SKM-1 treated with dmso at 0.1 percent for 144 hours (cell line): ENCODE measurements around the gene GPR17.

Source experiments
- DNase-seq: peaks from one replicate; lab custom pipeline; 2025; ENCODE audit not compliant: unreplicated experiment; lab: John Stamatoyannopoulos, UW

GPR17 gene

DNA sequence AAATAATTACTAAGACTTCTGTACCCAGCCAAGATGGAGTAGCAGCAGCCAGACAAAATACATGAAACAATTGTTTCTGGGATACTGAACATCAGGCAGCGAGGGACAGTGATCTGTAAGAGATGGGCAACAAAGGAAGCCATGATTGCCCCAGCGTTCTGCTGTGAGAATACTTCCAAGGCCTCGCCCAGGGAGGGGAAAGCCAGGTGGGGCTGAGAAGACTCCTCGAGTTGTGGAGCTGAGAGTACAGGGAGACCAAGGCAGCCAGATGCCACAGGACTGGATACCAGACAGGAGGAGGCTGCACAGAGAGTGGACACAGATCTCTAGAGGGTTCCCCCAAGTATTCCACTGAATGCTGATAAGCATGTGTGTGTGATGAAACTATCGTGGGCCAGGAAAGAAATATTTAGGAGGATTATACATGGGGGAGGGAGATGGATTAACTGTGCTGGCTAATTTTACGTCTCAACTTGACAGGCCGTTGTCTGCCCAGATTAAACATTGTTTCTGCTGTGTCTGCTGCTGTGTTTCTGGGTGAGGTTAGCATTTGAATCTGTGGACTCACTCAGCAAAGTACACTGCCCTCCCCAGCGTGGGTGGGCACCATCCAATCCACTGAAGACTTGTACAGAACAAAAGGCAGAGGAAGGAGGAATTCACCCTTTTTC lies 39.6 kb downstream of the GPR17 start:
- DNase-seq = no peak

DNA sequence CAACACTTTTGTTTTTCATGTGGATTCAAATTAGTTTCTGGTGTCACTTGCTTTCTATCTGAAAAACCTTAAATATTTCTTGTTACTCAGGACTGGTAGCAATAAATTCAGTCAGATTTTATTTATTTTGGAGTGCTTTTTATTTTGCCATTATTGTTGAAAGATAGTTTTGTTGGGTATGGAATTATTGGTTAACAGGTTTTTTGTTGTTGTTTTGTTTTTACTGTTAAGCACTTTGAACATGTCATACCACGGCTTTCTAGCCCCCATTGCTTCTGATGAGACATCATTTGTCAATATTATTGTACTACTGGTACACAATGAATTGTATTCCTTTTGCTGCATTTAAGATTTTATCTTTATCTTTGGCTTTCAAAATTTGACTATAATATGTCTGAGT lies 42.5 kb downstream of the GPR17 start:
- no peak for DNase-seq

DNA sequence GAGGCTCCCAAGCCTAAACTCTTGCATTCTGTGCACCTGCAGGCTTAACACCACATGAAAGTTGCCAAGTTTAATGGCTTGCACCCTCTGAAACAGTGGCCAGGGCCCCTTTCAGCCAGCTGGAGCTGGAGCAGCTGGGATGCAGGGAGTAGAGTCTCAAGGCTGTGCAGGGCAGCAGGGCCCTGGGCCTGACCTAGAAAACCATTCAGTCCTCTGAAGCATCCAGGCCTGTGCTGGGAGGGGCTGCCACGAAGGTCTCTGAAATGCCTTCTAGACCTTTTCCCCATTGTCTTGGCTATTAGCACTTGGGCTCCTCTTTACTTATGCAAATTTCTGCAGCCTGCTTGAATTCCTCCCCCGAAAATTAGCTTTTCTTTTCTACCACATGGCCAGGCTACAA lies 44.7 kb downstream of the GPR17 start:
- DNase-seq = no peak

DNA sequence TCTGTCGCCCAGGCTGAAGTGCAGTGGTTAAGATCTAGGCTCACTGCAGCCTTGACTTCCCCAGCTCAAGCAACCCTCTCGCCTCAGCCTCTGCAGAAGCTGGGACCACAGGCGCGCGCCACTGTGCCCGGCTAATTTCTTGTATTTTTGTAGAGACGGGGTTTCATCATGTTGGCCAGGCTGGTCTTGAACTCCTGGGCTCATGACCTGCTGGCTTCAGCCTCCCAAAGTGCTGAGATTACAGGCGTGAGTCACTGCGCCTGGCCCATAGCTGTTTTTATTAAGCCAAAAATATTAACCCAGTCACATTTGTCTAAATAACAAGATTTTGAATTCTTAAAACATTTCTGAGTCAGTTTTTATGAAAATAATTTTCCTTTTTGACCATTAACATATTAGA lies 49.0 kb downstream of the GPR17 start:
- no peak for DNase-seq

DNA sequence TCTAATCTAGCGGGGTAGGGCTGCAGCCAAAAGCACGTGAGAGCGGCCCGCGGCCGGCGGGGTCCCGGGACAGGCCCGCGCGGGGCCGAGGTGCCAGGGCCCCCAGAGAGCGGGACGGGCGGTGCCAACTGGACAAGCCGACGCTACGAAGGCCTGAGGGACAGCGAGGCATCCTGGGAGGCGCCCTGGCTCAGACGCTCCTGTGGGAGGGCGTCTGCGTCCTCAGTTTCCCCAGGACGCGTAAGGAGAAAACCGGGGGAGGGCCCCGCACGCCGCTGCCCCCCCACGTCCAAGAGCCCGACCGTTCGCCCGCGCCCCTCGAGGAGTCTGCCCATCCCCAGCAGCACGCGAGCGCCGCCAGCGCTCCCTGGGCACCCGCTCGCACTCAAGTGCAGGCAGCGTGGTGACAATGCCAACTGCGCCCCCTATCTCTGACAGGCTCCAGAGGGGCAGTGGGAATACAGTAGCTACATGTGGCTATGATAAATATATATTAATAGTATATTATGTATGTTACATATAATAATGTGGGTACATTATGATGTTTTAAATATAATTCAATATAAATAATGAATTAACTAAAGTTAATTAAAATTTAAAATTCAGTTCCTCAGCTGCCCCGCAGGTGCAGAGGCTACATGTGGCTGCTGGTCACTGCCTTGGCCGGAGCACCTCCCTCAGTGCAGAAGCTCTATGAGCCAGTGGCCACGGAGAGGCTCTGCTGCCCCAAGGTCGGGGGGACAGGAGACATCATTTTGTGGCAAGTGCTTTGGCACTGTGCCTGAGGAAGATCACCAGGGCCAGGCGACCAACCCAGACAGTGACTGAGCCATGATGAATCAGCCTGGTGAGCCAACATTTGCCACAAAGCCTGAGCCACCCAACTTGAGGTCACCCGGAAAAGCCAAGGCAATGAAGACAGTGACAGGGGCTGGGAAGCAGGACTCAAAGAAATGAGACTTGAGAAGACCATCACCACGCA lies 49.8 kb downstream of the GPR17 start:
- DNase-seq = no peak

DNA sequence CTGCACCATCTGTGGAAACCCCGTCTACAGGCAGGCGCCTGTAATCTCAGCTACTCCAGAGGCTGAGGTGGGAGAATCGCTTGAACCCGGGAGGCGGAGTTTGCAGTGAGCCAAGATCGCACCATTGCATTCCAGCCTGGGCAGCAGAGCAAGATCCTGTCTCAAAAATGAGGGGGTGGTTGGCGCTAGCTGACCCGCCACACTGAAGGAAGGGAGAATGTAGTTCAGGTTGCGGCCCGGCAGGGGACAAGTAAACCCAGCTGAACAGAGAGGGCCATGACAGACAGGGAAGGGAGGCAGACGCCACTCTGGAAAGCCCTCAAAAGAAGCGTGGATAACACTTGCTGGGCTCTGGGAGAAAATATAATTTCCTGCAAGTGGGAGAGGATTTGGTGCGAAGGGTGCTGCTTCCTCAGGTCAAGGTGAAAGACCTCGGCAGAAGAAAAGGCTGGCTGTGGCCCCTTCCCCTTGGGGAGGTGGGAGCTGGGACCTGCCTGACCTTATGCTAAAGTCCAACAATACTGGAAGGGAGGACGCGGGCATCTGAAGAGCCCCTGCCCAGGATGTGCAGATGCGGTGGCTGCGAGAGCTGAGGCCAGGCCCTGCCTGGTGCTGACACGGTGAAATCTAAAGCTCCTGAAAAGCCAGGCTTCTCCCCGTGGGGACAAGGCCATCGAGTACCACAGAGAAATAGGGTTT lies 51.7 kb downstream of the GPR17 start:
- no peak for DNase-seq

DNA sequence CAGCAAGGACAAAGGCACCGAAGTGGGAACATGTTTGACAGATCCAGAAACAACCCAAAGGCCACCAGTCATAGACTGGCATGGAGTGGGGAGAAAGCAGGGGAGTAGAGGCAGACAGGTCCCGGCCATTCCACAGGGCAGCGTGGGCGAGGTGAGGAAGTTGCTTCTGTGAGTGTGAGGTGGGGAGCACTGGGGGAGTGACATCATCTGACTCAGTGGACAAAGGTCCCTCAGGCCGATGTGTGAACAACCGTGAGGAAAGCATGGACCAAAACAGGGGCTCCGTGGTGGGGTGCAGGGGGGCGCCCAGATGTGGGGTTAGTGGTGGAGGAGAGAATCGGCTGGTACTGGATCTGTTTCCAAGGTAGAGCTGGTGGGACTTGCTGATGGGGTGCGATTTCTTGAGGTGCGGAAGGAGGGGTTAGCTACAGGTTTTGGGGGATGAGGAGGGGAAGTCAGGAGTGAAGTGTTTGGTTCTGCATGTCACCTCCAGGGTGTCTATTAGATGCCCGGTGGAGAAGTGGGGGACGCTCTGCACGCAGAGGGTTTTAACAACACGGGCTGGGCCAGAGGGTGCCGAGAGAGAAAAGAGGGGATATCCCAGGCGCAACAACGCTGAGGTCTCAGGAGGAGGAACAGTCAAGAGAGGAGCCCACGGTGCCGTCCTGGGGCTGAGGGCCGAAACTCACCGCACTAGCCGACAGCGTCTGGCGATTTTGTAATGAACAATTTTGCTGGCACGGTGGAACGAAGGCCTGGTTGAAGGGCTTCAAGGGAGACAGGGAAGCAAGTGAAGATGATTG lies 52.8 kb downstream of the GPR17 start:
- DNase-seq = no peak

DNA sequence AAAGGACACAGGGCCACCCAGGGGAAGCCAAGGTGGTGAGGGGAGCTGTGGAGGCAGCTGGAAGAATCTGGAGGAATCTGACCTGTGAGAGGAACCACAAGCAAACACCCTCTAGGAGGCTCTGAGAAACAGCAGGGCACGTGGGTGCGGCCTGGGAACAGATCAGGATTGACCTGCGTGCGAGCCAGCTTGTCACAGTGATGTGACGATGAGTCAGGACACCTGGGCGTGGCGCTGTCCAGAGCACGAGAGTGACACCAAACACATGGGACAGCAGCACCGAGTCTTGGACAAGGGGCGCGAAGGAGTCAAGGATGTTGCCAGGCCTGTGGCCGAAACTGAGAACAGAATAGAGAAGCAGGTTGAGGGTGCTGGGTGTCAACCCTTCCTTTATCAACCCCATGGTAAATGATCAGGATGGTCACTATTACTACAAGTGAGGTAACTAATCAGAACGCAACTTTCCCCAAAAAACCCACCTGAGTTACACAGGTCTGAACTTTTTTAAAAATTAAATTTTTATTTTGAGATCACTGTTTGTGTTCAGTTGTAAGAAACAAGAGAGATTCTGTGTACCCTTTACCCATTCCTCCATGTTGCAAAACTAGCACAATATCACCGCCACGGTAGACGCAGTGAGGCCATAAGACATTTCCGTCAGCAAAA lies 54.7 kb downstream of the GPR17 start:
- peak; percentile 4 for DNase-seq

DNA sequence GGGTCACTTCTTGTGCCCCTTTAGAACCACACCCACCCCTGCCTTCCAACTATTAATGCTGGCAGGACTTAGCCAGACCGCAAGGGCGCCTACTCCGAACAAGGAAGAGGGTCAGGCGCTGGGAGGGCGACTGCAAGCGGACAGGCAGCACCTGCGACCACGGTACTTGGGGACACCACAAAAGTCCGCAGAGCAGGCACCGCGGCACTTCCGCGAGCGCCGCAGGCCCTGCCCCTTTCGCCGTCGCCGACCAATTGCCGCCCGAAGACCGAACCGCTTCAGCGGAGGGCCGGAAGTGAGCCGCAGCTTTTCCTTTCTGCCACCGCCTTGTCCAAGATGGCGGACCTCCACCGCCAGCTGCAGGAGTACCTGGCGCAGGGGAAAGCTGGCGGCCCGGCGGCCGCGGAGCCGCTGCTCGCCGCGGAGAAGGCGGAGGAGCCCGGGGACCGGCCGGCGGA lies 55.3 kb downstream of the GPR17 start, which contains the start of gene SFT2D3:
TSS of gene SFT2D3 (plus strand) at position 305 of the 458 bp plus-strand sequence. CDS start at position 337, 32 bp downstream.
- peak; percentile 91 for DNase-seq

DNA sequence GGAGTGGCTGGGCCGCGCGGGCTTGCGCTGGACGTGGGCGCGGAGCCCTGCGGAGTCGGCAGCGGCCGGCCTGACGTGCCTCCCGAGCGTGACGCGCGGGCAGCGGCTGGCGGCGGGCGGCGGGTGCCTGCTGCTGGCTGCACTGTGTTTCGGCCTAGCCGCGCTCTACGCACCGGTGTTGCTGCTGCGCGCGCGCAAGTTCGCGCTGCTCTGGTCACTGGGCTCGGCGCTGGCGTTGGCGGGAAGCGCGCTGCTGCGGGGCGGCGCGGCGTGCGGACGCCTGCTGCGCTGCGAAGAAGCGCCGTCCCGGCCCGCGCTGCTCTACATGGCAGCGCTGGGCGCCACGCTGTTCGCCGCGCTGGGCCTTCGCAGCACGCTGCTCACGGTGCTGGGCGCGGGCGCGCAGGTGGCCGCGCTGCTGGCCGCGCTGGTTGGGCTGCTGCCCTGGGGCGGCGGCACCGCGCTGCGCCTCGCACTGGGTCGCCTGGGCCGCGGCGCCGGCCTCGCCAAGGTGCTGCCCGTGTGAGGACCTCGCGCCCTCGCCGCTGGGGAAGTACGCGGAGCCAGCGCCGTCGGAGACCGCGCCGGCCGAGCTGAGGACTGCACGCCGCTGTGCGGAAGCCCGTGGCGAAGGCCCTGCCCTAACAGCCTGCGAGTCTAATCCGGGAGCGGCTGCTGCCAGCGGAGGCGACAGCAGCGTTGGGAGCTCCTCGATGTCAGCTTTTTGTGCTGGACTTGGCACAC lies 55.9 kb downstream of the GPR17 start:
- peak; percentile 42 for DNase-seq
